ENCODE measurements around the gene TFDP1. TPM values are rescaled to one million over a fixed set of nuclear protein-coding genes. Genes with fewer than 3 reads are reported as not detected.
A peak's percentile ranks its signal among the peaks of the same experiment; 100 is the strongest.

TFDP1 gene
- 10 to 100 TPM; 48.0 to 84.2 (median 53.9) TPM for total RNA-seq

DNA sequence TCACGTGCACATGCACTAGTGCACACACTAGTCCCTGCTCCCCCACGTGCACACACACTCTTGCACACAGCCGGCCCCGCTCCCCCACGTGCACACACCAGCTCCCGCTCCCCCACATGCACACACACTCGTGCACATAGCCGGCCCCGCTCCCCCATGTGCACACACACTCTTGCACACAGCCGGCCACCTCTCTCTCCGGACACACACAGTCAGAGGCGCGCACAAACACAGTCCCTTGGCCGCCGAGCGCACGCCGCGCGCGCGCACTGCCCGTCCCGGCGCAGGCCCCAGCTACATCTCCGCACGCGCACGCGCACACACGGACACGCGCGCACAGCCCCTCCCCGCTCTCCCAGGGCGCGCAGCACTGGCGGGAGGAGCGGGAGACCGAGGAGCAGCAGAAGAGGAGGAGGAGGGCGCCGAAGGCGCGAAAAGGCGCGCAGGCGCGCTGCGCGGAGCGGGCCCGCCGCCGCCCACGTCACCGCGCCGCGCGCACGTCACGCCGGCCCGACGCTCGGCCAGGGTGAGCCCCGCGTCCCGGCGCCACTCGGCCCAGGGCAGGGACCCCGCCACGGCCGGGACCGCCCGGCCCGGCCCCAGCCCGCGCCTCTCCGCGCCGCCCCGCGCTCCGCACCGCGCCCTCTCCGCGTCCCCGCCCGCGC is at the start of gene TFDP1:
Gene TFDP1 (plus strand): TSS at position 549 of the 665 bp plus-strand sequence. CDS start 1,085 bp downstream, outside the sequence.
- Histone ChIP-seq H3K9me3 (no peaks in the 10 kb centered on the region), H3K4me3 (replicated peaks in 1 of 3) (peak within 1 kb of the TSS in 1 of 3 donors; percentile 59), H3K27ac (no peak within 1 kb of the TSS), H3K36me3 (peaks cover 0 to 5% of the 10 kb centered on the region in 2 donors), H3K27me3 (no peaks in the 10 kb centered on the region), H3K4me1 (peaks cover 0 to 4% of the 10 kb centered on the region in 2 donors)
- DNase-seq, result peak; percentile 56 to 60
- intact Hi-C loops (cut with DNase I), result no loop called here
- WGBS, 2 donors, result 4 to 8% methylated on average over 27 of the region's 92 CpGs
- TF ChIP-seq POLR2A (IDR thresholded peaks at IDR 0.05), result peak in 1 of 2 donors; percentile 52
- TF ChIP-seq, protein P1, sequence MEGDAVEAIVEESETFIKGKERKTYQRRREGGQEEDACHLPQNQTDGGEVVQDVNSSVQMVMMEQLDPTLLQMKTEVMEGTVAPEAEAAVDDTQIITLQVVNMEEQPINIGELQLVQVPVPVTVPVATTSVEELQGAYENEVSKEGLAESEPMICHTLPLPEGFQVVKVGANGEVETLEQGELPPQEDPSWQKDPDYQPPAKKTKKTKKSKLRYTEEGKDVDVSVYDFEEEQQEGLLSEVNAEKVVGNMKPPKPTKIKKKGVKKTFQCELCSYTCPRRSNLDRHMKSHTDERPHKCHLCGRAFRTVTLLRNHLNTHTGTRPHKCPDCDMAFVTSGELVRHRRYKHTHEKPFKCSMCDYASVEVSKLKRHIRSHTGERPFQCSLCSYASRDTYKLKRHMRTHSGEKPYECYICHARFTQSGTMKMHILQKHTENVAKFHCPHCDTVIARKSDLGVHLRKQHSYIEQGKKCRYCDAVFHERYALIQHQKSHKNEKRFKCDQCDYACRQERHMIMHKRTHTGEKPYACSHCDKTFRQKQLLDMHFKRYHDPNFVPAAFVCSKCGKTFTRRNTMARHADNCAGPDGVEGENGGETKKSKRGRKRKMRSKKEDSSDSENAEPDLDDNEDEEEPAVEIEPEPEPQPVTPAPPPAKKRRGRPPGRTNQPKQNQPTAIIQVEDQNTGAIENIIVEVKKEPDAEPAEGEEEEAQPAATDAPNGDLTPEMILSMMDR (IDR thresholded peaks at IDR 0.05), result no peak

- intact Hi-C loops (cut with DNase I), result no loop called here
- Histone ChIP-seq H3K27ac (no peak overlapping the region), H3K4me1 (no peaks in the 10 kb centered on the region), H3K4me3 (replicated peaks in 1 of 3) (no peak overlapping the region), H3K9me3 (no peaks in the 10 kb centered on the region), H3K27me3 (no peaks in the 10 kb centered on the region), H3K36me3 (no peaks in the 10 kb centered on the region)
- WGBS, 2 donors, result 93 to 98% methylated on average over 13 of the region's 13 CpGs
- TF ChIP-seq, protein P1 (IDR thresholded peaks at IDR 0.05), result no peak
- no peak for TF ChIP-seq POLR2A (IDR thresholded peaks at IDR 0.05)
- no peak for DNase-seq
Measured at GRCh38 chr13:113535381-113535781, 49.2 kb upstream of the TFDP1 start.

- intact Hi-C loops (cut with DNase I), result no loop called here
- Histone ChIP-seq H3K27me3 (no peaks in the 10 kb centered on the region), H3K4me3 (replicated peaks in 1 of 3) (no peak overlapping the region), H3K36me3 (no peaks in the 10 kb centered on the region), H3K27ac (no peak overlapping the region), H3K4me1 (no peaks in the 10 kb centered on the region), H3K9me3 (no peaks in the 10 kb centered on the region)
- no peak for DNase-seq
- TF ChIP-seq POLR2A (IDR thresholded peaks at IDR 0.05), result no peak
- TF ChIP-seq, protein P1 (IDR thresholded peaks at IDR 0.05), result no peak
- 92 to 95% methylated on average over 18 of the region's 18 CpGs for WGBS, 2 donors
Measured at GRCh38 chr13:113536461-113537110, 48.0 kb upstream of the TFDP1 start.

GRCh38 chr13:113537205-113537604 is 47.3 kb upstream of the TFDP1 start:
- intact Hi-C loops (cut with DNase I), result no loop called here
- WGBS, 2 donors, result 91 to 95% methylated on average over 19 of the region's 19 CpGs
- H3K4me3 ChIP-seq (replicated peaks in 1 of 3), result no peak overlapping the region
- no peak for DNase-seq
- H3K4me1 ChIP-seq, result no peaks in the 10 kb centered on the region
- no peak overlapping the region for H3K27ac ChIP-seq
- TF ChIP-seq, protein P1 (IDR thresholded peaks at IDR 0.05), result no peak
- no peak for TF ChIP-seq POLR2A (IDR thresholded peaks at IDR 0.05)
- H3K36me3 ChIP-seq, result no peaks in the 10 kb centered on the region
- no peaks in the 10 kb centered on the region for H3K27me3 ChIP-seq
- H3K9me3 ChIP-seq, result no peaks in the 10 kb centered on the region

Data from thyroid gland (tissue), 4 donors.